Measurements from ENCODE around the gene CDHR3.
"Not testable (repeated sequence)": the region's sequence is repeated elsewhere in the genome, so short reads cannot be mapped to it uniquely, and the experiment has no call there.

Gene CDHR3, protein sequence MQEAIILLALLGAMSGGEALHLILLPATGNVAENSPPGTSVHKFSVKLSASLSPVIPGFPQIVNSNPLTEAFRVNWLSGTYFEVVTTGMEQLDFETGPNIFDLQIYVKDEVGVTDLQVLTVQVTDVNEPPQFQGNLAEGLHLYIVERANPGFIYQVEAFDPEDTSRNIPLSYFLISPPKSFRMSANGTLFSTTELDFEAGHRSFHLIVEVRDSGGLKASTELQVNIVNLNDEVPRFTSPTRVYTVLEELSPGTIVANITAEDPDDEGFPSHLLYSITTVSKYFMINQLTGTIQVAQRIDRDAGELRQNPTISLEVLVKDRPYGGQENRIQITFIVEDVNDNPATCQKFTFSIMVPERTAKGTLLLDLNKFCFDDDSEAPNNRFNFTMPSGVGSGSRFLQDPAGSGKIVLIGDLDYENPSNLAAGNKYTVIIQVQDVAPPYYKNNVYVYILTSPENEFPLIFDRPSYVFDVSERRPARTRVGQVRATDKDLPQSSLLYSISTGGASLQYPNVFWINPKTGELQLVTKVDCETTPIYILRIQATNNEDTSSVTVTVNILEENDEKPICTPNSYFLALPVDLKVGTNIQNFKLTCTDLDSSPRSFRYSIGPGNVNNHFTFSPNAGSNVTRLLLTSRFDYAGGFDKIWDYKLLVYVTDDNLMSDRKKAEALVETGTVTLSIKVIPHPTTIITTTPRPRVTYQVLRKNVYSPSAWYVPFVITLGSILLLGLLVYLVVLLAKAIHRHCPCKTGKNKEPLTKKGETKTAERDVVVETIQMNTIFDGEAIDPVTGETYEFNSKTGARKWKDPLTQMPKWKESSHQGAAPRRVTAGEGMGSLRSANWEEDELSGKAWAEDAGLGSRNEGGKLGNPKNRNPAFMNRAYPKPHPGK

GRCh38 chr7:105963038-105963667 lies at the start of gene CDHR3:
Gene CDHR3 (plus strand): TSS chr7:105963264. CDS start chr7:105963319, 55 bp downstream.
- no peak for DNase-seq

- no peak for DNase-seq
These were observed 49.1 kb upstream of the CDHR3 start for GRCh38 chr7:105913947-105914346.

DNA sequence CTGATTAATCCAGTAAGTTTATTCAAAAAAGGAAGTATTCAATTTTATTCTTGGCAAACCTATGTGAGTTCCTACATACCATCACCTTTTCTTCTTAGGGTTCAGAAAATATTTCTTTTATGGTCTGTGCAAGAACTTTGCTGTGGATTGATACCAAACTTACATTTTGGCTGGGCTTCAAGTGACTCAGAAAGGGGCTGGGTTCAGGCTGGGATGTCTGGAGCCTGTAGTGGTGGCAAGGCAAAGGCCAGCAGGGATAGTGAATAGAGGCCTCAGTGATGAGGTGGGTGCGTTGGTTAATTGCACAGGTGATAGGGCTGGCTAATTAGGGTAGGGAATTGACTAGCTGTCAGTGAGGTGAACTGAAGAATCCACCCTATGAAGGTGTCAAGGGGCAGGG lies 46.5 kb upstream of the CDHR3 start:
- DNase-seq = no peak

DNA sequence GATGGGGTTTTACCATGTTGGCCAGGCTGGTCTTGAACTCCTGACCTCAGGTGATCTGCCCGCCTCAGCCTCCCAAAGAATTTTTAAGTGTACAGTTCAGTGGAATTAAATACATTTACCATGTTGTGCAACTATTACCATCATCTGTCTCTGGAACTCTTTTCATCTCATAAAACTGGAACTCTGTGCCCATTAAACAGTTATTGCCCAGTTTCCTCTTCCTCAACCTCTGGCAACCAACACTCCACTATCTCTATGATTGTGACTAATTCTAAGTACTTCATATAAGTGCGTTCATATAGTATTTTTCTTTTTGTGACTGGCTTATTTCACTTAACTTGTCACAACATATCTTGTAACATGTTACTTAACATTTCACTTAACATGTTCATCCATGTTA lies 45.4 kb upstream of the CDHR3 start:
- DNase-seq = no peak

DNA sequence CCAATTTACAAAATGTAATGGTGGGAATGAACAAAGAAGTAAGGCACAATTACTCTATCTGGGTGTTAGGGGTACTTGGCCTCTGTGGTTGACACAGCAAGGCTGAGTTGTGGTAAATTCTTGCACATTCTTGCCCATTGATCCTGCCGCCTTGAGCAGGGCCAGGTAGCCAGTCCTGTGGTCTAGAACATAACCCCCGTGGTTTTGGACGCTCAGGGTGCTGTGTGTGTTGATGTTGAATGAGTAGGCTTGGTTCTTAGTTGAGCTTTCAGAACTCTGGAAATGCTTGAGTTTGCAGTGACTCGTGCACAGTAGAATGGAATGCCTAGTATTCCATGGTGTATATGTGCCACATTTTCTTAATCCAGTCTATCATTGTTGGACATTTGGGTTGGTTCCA lies 42.3 kb upstream of the CDHR3 start:
- DNase-seq = no peak

DNA sequence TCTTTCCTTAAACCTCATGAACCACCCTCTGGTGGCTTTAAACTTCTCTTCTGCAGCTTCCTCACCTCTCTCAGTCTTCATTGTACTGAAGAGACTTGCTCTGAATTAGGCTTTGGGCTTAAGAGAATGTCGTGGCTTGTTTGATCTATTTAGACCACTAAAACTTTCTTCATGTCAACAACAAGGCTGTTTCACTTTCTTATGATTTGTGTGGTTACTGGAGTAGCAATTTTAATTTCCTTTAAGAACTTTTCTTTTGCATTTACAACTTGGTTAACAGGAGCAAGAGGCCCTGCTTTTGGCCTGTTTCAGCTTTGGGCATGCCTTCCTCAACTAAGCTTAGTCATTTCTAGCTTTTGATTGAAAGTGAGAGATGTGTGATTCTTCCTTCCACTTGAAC lies 38.1 kb upstream of the CDHR3 start:
- DNase-seq = no peak

DNA sequence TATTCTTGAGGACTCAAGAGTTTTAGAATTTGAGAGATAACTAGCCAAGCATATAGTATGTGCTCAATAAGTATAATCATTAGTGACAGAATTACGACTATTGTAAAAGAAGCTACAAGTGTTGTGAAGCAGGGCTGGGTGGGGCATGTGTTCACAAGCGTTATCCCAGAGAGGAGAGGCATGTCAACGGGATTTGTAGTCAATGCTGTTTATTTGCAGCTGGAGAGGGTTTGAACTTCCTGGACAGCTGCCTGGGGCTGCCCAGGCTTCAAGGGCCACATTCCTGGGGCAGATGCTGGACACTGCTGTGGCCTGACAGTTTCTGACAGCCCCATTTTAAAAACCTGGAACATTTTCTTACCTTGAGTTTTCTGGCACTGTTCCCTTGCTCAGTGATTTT lies 36.9 kb upstream of the CDHR3 start:
- DNase-seq = no peak

DNA sequence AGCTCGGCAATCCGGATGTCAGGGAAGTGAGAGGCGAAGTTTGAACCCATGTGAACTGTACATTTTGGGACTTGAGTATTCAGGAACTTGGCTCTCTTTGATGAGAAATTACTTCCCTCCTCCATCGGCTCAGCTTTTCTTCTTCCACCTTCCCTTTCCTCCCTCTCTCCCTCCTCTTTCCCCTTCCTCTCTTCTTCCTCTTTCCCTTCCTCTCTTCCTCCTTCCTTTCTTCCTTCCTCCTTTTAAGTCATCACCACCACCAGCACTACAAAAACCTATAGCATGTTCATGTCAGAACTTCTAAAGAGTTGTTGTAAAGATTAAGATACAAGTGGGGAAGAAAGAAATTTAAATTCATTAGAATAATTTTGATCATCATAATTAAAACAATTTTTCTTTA lies 31.9 kb upstream of the CDHR3 start:
- no peak for DNase-seq

DNA sequence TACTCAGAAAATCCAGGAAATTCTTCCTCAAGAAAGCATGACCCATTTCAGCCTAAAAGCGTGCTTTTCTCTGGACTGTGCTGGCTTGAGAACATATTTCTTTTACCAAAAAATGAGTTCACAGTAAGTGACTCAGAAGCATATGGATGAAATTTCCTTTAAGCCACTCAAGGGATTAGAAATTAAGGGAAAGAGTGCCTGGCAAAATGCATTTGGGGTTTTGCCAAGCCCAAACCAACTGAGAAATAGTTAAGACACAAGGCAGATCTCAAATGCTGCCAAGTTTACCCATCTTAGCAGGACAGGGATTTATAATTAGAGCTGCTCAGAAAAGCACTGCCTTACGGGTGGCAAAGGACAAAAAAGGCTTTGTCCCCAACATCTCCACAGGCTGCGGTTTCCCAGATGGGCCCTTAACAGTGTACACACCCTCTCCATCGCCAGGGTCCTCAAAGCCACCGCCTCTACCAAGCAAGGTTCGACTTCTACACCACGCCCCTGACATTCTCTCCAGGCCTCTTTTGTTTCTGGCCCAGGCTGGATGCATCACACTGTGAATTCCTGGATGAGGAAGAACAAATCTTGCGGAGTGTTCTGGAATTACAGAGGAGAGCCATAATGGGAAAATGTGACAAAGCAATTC lies 30.1 kb upstream of the CDHR3 start:
- DNase-seq = no peak

GRCh38 chr7:105934572-105935185 lies 28.4 kb upstream of the CDHR3 start:
- no peak for DNase-seq

DNA sequence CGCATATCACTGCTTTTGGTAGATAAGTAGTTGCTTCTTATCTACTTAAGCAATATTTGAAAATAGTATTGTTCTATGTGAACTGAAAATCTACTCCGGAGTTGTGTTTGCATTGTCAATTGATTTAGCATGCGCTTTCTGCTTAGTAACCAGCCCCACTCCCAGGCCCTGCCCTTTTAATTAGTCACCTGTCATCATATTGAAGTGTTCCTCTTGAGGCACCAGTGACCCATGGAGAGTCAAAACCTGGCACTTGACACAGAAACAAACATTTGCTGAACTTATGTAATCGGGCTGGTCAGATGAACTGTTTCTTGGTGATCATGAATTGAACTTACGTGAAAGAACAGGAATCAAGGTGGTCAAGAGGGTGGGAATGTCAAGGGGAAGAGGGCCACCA lies 27.8 kb upstream of the CDHR3 start:
- no peak for DNase-seq

DNA sequence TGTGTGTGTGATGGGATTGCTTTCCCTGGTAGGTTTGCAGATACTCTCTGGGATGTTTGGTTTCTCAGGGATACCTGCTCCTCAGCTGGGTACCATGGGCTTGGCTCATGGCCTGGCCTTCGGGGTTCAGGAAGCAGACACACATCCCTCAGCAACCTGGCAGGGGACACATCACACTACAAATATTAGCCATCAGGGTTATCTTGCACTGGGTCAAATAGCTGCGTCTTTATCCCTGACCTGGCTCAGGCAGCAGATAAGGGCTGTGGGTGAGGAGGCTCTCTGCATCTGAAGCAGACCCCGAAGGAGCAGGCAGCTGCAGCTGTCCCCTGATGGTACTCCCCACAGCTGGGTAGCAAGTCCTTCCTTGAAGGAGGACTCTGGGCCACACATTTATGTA lies 25.7 kb upstream of the CDHR3 start:
- DNase-seq = no peak

DNA sequence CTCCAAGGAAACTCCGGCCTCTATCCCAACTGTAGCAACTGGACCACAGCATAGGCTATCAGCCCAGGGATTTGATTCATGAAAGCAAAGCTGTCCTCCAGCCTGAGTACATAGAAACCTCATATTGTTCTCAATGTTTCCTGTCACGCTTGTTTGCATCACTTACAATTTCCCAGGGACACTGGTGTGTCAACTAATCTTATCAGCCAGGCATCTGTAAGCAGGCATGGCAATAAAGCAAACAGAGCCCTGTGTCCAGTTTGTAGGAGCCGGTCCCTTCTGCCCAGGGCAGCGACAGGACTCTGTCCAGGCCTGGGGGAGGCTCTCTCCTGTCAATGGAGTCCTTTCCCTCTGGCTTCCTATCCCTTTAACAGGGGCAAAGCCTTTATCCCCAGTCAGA lies 23.0 kb upstream of the CDHR3 start:
- DNase-seq = no peak

GRCh38 chr7:105941596-105941995 lies 21.5 kb upstream of the CDHR3 start:
- DNase-seq = no peak

DNA sequence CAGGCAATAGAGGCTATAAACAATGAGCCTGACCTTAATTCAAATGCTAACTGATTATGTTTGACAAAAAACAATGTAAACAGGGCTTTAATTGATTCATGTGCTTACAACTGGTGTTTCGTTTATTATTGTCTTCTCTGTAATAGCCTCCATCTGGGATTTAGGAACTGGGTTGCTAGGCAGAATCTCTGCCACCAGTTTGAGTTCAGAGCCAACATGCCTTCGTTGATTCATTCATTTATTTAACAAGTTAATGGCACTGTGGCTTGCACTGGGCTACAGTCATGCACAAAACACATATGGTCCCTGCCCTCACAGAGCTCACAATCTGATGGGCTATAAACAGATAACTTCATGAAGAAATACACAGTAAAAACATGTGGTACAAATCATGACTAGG lies 19.6 kb upstream of the CDHR3 start:
- no peak for DNase-seq

- no peak for DNase-seq
These were observed 17.2 kb upstream of the CDHR3 start for GRCh38 chr7:105945848-105946247.

GRCh38 chr7:105951597-105951996 lies 11.5 kb upstream of the CDHR3 start:
- no peak for DNase-seq

- DNase-seq = no peak
These were observed 10.0 kb upstream of the CDHR3 start for GRCh38 chr7:105952917-105953595.

DNA sequence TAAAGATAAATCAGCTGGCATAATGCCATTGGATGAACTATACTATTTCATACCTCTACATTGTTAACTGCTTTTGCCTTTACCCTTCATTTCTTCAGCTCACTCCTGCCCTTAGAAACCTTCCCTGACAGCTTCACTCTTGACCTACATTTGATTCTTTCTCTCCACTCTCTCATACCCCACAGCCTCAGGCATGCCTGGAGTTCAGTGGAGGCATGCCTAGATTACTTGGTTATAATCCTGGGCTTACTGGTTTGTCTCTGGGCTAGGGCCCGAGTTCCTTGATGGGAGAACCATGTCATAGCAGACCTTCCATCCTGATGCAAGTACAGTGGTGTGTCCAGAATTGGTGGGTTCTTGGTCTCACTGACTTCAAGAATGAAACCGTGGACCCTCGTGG lies 8.4 kb upstream of the CDHR3 start:
- DNase-seq = no peak

GRCh38 chr7:105955651-105956466 lies 7.2 kb upstream of the CDHR3 start:
- DNase-seq = not testable (repeated sequence)

DNA sequence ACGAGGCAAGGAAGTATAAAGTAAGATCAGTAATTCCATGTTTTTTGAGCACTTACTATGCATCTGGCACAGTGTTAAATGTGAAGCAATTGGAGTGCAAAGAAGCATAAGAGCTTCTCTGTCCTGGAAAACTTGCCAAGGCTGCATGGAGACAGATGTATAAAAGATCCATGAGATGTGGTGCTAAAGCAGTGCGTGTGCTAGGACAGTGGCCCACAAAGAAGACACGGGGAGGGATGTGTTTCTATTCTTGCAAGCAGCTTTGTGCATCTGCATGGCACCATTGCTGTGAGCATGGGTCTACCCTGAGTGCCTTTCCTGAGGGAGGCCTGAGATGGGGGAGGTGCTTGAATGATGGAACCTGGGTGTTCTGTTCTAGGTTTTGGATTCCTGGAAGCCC lies 5.1 kb upstream of the CDHR3 start:
- no peak for DNase-seq

All from activated CD4-positive, CD25-positive, alpha-beta regulatory T cell (primary cell).